ENCODE measurements around the gene NOM1.
"Not testable (repeated sequence)": the region's sequence is repeated elsewhere in the genome, so short reads cannot be mapped to it uniquely, and the experiment has no call there.

NOM1 gene

GRCh38 chr7:156940421-156941122, 8.9 kb upstream of the NOM1 start:
- DNase-seq: no peak

DNA sequence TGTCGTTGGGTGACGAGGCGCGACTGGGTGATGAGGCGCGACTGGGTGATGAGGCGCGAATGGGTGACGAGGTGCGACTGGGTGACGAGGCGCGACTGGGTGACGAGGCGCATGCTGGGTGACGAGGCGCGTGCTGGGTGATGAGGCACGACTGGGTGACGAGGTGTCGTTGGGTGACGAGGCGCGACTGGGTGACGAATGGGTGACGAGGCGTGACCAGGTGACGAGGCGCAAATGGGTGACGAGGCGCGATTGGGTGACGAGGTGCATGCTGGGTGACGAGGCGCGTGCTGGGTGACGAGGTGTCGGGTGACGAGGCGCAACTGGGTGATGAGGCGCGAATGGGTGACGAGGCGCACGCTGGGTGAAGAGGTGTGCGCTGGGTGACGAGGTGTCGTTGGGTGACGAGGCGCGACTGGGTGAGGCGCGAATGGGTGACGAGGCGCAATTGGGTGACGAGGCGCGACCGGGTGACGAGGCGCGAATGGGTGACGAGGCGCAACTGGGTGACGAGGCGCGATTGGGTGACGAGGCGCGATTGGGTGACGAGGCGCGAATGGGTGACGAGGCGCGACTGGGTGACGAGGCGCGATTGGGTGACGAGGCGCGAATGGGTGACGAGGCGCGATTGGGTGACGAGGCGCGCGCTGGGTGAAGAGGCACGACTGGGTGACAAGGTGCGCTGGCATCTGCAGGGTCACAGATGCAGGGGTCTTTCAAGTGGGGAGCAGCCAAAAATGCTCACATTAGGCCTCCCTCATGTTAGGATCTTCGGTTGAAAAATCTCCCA, 7.9 kb upstream of the NOM1 start:
- no peak for DNase-seq

GRCh38 chr7:156942708-156943090, 6.8 kb upstream of the NOM1 start:
- DNase-seq: no peak

GRCh38 chr7:156943091-156944041, 6.1 kb upstream of the NOM1 start:
- DNase-seq: no peak

DNA sequence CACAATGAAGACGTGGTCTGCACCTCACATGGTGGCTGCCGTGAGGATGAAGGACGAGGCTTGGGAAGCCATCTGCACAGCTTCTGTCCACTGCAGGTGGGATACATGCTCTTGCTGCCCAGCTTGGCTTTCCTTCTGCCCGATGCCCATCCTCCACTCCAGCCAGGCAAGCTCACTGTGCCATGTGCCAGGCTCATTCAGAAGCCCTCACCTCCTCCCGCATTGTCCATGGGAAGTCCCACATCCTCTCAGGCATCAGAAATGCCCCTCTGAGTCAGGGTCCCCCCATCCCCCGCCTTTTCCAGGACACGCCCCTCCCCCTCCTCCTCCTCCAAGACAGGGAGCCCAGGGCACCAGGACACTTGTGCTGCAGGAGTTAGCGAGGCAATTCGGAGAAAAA, 4.6 kb upstream of the NOM1 start:
- DNase-seq: no peak

GRCh38 chr7:156947120-156947843, 2.2 kb upstream of the NOM1 start:
- peak in 1 of 2 donors; percentile 14 for DNase-seq

DNA sequence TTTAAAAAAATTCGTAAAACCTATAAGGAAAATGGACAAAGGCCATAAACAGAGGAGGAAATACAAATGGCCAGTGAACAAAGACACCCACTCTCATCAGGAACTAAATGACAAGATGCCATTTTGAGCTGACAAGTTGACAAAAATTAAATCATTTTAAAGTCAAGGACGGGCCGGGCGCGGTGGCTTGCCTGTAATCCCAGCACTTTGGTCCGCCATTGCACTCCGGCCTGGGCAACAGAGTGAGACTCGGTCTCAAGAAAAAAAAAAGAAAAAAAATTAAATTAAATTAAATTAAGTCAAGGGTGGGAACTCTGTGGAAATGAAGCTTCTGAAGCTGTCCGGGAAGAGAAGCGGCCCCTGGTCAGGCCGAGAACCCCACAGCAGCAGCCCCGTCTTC, 1.2 kb upstream of the NOM1 start:
- DNase-seq: no peak

- DNase-seq: no peak
These were observed 908 bp downstream of the NOM1 start for GRCh38 chr7:156950381-156950858.

GRCh38 chr7:156953215-156953614, 3.7 kb downstream of the NOM1 start:
- DNase-seq: not testable (repeated sequence)

DNA sequence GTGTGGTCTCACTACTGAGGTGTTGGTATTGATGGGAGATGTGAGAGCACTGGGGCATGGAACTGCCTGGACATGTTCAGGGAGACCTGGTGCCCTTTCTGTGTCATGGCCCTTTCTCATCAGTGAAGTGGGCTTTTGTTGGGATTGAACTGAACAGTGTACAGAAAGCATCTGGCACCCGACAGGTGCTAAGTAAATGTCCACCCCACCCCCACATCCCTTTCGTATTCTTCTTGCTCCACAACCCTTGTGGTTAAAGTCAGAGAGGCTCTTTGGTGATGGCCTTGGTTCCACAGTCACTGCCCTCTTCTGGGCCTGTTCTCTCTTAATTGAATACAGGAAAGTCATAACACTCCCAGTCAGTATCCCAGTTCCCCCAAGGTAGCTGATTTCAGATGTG, 5.4 kb downstream of the NOM1 start:
- DNase-seq: no peak

DNA sequence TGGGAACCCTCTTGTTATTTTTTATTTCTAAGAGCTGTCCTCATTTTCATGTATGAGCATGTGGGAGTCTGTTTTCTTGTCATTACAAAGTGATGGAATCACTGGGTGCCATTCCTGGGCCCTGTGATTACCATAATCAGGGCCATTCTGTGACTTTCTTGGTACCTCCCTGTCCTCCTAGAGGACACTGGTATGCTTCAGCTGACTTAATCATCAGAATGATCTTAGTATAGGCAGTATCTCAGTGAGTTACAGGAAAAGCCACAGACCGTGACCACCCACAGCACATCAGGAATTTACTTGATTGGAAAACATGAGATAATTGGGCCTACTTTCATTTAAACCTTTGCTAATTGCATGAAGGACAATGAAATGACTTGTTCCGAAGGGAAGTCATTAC, 7.2 kb downstream of the NOM1 start:
- DNase-seq: no peak

GRCh38 chr7:156962145-156962544, 12.6 kb downstream of the NOM1 start:
- DNase-seq: no peak

DNA sequence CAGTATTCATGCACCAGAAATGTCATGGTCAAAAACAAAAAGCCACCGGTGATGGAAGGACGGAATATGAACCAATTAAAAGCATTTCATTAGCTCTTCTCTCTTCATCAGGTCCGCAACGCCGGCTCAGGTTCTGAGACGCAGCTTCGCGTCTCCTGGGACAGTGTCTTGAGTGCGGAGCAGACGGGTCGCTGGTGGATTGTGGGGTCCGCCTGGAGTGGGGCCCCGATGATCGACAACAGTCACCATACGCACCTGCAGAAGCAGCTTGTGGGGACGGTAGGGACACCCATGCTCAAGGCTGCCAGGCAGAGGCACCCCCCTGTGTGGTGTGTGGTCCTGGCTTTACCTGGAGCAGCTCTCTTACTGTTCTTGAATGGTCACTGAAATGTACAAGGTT, 13.4 kb downstream of the NOM1 start:
- no peak for DNase-seq

DNA sequence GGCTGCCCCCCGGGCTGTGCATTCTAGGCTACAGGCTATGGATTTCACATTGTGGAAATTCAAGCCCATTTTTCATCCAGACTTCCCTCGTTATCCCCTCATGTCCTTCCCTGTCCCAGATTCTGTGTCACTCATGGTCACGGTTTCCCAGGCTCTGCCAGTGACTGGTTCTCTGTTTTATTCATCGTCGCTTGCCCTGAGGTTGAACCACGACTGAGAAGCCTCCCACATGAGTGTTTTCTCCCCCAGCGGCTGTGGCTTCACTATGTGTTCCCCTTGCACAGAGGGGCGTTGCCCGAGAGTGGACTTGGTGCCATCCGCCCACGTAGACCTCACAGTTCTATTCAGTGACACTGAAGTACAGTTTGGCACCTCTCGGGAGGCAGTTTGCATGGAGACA, 14.0 kb downstream of the NOM1 start:
- no peak for DNase-seq

GRCh38 chr7:156964971-156965370, 15.5 kb downstream of the NOM1 start:
- no peak for DNase-seq

DNA sequence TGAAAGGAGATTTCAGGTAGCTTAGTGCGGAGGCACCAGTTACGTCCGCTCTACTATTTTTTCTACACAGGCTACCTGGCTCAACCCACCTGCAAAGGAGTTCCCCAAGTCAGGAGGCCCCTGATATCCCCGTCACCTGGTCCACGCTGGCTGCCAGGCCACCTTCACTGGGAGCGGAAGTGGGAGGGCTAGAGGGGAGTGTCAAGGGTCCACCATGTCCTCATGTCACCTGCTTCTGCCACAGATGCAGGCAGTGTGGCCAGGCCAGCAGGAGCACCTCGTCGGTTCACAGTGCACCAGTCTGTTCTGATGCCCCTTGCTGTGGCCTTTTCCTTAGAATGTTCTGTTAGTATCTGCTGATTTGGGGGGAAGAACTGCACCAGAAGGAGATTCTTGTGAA, 16.9 kb downstream of the NOM1 start:
- DNase-seq: no peak

DNA sequence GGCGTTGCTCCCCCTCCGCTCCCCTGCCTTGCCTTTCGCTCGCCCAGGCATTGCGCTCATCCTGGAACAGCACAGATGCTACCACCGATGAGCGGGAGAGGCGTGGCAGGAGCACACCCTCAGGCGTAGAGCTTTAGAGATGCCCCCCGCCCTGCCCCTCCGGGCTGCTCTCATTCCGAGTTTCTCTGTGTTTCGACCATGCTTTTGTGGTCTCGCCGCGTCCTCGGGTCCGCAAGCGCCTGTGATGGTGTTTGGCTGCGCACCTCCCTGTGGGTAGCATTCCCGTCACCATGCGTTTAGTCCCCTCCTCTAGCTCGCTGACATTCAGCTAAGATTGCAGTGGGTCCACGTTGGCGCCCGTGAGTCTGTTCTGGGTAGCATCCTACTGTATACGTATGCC, 18.7 kb downstream of the NOM1 start:
- DNase-seq: no peak

GRCh38 chr7:156969972-156970420, 20.5 kb downstream of the NOM1 start:
- no peak for DNase-seq

DNA sequence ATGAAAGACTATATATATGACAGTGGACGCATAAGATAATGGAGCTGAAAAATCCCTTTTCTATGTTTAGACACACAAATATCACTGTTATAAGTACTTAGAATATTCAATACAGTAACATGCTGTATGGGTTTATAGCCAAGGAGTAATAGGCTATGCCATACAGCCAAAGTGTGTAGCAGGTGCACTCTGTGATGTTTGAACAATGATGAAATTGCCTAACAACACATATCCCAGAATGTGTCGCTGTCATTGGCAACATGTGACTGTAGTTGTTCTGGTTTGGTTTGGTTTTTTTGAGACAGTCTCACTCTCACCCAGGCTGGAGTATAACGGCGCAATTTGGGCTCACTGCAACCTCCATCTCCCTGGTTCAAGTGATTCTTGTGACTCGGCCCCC, 26.1 kb downstream of the NOM1 start:
- DNase-seq: no peak

GRCh38 chr7:156979007-156979606, 29.6 kb downstream of the NOM1 start:
- DNase-seq: no peak

DNA sequence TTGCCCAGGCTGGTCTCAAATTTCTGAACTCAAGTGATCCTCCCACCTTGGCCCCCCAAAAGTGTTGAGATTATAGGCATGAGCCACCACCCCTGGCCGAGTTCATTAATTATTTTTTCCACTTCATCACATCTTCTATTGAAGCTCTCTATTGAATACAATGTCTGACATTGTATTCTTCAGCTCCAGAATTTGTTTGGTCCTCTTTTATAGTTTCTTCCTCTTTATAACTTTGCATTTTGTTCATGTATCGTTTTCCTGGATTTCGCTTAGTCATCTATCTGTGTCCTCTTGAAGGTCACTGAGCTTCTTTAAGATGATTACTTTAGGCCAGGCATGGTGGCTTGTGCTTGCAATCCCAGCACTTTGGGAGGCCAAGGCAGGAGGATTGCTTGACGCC, 30.2 kb downstream of the NOM1 start:
- DNase-seq: no peak
